HCT116 (cell line): ENCODE results near the gene P4HTM.

Experiments used
- EZH2 ChIP-seq: fragments of 200-600 bp; sonication (generic); IDR thresholded peaks from 2 replicates; pipeline ENCODE4 v1.6.1; 2017; ENCODE audit warnings: antibody characterized with exemption, mixed run types
- TF ChIP-seq, protein P1 (sequence below), 3 experiments: fragments of 200-600 bp in 1 of 3; sonication (generic) in 1 of 3; IDR thresholded peaks in 2 of 3; conservative IDR thresholded peaks in 1 of 3; 2 replicates each; pipeline ENCODE4 v1.5.1; 2012 to 2017; ENCODE audit warnings: low read depth in 2 of 3, low read length in 2 of 3, antibody characterized with exemption in 1 of 3, borderline replicate concordance in 1 of 3, control low read depth in 1 of 3, mild to moderate bottlenecking in 1 of 3, mixed read lengths in 1 of 3, mixed run types in 1 of 3, moderate library complexity in 1 of 3; ENCODE audit not compliant: insufficient read depth in 1 of 3
- TF ChIP-seq, protein P2 (sequence below): IDR thresholded peaks from 2 replicates; pipeline ENCODE4 v1.6.1; 2011; ENCODE audit warnings: mild to moderate bottlenecking, low read length, moderate library complexity; ENCODE audit not compliant: insufficient replicate concordance; ENCODE audit errors: extremely low read depth

DNA sequence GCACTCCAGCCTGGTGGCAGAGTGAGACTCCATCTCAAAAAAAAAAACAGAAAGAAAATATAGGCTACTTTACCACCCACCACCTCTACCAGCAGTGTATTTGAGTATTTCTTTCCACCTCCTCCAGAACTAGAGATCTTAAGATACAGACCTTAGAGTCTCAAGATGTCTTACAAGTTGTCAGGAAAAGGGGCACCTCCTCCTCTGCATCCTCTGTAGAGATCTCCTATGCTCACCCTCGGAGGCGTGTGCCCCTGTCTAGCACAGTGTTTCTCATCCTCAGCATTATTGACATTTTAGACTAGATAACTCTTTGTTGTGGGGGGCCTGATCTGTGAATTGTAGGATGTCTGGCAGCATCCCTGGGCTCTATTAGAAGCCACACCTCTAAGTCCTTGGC is 27.7 kb upstream of the P4HTM start:
- no peak for TF ChIP-seq EZH2
- TF ChIP-seq, protein P1, sequence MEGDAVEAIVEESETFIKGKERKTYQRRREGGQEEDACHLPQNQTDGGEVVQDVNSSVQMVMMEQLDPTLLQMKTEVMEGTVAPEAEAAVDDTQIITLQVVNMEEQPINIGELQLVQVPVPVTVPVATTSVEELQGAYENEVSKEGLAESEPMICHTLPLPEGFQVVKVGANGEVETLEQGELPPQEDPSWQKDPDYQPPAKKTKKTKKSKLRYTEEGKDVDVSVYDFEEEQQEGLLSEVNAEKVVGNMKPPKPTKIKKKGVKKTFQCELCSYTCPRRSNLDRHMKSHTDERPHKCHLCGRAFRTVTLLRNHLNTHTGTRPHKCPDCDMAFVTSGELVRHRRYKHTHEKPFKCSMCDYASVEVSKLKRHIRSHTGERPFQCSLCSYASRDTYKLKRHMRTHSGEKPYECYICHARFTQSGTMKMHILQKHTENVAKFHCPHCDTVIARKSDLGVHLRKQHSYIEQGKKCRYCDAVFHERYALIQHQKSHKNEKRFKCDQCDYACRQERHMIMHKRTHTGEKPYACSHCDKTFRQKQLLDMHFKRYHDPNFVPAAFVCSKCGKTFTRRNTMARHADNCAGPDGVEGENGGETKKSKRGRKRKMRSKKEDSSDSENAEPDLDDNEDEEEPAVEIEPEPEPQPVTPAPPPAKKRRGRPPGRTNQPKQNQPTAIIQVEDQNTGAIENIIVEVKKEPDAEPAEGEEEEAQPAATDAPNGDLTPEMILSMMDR (IDR thresholded peaks at IDR 0.05 in 2 of 3, conservative IDR thresholded peaks at IDR 0.05 in 1 of 3; ENCODE audit: borderline replicate concordance in 1 of 3, insufficient read depth in 1 of 3, low read depth in 2 of 3, low read length in 2 of 3), result no peak
- TF ChIP-seq, protein P2, sequence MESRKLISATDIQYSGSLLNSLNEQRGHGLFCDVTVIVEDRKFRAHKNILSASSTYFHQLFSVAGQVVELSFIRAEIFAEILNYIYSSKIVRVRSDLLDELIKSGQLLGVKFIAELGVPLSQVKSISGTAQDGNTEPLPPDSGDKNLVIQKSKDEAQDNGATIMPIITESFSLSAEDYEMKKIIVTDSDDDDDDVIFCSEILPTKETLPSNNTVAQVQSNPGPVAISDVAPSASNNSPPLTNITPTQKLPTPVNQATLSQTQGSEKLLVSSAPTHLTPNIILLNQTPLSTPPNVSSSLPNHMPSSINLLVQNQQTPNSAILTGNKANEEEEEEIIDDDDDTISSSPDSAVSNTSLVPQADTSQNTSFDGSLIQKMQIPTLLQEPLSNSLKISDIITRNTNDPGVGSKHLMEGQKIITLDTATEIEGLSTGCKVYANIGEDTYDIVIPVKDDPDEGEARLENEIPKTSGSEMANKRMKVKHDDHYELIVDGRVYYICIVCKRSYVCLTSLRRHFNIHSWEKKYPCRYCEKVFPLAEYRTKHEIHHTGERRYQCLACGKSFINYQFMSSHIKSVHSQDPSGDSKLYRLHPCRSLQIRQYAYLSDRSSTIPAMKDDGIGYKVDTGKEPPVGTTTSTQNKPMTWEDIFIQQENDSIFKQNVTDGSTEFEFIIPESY, result no peak
